ENCODE results near the gene KIF16B.

The KIF16B gene

DNA sequence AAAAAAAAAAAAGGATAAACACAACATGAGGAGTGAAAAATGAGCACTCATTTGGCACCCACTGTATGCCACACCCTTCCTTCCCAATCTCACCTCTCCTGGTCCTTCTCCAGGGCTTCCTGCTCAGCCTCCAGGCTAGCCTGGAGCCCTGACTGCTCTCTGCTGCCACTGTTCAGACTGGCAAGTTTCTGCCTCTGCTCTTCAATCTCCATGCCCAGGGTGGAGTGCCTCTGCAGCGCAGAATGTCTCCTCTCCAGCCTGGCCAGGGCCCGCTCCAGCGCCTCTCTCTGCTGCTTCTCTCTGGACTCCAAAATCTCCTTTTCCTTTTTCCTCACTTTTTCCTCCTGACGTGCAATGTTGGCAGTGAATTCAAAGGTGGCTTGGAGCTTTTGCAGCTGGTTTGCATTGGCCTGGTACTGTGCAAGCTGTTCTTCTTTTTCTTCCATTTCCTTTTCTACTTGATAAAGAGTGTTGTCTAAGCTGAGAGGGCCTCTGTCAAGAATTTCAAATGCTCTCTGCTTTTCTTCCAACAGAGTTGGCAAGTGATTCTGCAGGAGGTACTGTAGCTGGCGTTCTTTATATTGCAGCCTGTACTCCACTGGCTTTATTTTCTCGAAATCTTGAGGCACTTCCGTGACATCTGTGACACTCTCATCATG lies 194.4 kb downstream of the KIF16B start:
- in situ Hi-C loops (cut with HindIII; ENCODE audit: low pct_ligation_motif_present, low sequenced_read_pairs): no loop called here
- no peaks in the 10 kb centered on the region for H3K36me3 ChIP-seq (replicated peaks)
- no peak overlapping the region for H3K27ac ChIP-seq
- no peak overlapping the region for H3K4me3 ChIP-seq (ENCODE audit: low read depth, low read length)
- TF ChIP-seq, protein P1, sequence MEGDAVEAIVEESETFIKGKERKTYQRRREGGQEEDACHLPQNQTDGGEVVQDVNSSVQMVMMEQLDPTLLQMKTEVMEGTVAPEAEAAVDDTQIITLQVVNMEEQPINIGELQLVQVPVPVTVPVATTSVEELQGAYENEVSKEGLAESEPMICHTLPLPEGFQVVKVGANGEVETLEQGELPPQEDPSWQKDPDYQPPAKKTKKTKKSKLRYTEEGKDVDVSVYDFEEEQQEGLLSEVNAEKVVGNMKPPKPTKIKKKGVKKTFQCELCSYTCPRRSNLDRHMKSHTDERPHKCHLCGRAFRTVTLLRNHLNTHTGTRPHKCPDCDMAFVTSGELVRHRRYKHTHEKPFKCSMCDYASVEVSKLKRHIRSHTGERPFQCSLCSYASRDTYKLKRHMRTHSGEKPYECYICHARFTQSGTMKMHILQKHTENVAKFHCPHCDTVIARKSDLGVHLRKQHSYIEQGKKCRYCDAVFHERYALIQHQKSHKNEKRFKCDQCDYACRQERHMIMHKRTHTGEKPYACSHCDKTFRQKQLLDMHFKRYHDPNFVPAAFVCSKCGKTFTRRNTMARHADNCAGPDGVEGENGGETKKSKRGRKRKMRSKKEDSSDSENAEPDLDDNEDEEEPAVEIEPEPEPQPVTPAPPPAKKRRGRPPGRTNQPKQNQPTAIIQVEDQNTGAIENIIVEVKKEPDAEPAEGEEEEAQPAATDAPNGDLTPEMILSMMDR (IDR thresholded peaks at IDR 0.05; ENCODE audit: low read depth, low read length, missing control alignments): no peak
- DNase-seq: no peak
- H3K27me3 ChIP-seq (replicated peaks): no peaks in the 10 kb centered on the region

DNA sequence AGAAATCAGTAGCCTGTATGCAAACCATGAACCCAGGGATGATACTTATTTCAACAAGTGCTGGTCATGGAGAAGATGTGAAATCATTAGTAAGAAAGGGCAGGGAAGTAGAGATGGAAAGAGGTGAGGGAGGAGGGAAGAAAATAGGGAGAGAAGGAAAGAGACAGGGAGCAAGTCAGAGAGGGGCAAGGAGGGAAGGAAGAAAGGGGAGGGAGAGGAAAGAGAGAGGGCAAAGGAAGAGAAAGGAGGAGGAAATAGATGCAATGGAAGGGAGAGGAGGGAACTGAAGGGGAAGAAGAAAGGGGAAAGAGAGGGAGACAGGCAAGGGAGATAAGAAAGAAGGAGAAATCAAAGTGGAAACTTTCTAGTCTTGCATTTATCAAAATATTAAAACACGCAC lies 195.1 kb downstream of the KIF16B start:
- TF ChIP-seq, protein P1 (IDR thresholded peaks at IDR 0.05; ENCODE audit: low read depth, low read length, missing control alignments): no peak
- H3K27me3 ChIP-seq (replicated peaks): no peaks in the 10 kb centered on the region
- H3K4me3 ChIP-seq (ENCODE audit: low read depth, low read length): no peak overlapping the region
- no peak for DNase-seq
- in situ Hi-C loops (cut with HindIII; ENCODE audit: low pct_ligation_motif_present, low sequenced_read_pairs): no loop called here
- no peaks in the 10 kb centered on the region for H3K36me3 ChIP-seq (replicated peaks)
- no peak overlapping the region for H3K27ac ChIP-seq

DNA sequence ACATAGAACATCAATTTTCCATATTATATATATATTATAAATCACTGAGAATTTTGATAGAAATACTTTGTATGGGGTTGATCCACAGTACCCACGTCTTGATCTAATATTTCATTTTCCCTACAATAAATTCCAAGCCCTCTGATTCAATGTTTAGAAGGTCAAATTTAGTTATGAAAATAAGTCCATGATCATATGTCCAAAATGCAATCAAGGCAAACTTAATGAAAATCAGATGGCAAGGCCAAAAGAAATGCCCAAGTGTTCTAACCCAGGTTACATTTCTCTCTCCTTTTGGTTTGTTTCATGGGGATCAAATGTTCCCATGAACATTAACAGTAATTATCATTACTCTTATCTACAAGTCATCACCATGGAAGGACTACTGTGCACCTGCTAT lies 203.8 kb downstream of the KIF16B start:
- no peaks in the 10 kb centered on the region for H3K27me3 ChIP-seq (replicated peaks)
- H3K36me3 ChIP-seq (replicated peaks): no peaks in the 10 kb centered on the region
- DNase-seq: no peak
- H3K4me3 ChIP-seq (ENCODE audit: low read depth, low read length): no peak overlapping the region
- H3K27ac ChIP-seq: no peak overlapping the region
- in situ Hi-C loops (cut with HindIII; ENCODE audit: low pct_ligation_motif_present, low sequenced_read_pairs): no loop called here
- TF ChIP-seq, protein P1 (IDR thresholded peaks at IDR 0.05; ENCODE audit: low read depth, low read length, missing control alignments): no peak

DNA sequence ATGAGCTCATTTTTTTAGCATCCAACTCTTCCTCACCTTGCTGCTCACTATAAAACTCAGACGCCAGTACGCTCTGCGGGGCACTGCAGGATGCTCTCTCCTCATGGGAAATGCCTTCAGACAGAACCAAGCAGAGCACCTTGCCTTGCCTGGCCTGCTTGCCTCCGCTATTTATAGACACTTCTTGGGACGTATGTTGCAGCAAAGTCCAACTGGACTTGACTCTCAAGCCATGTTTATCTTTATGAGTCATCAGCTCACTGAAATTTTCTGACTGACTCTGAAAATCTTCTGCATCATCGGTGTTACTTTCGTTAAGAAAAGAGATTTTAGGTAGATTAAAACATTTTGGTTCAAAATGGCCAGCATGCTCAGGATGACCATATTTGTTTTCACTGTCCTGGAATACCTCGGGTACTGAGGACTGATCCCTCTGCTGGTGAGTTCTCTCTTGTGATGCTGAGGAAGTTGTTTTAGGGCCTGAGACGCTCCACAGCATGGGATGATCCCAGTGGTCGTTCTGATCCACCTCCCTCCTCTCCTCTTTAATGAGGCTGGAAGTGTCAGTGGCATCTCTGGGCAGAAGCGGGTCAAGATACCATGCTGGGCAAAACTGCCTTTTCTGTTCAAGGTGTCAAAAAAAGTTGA lies 204.5 kb downstream of the KIF16B start:
- Histone ChIP-seq H3K36me3 (replicated peaks) (no peaks in the 10 kb centered on the region), H3K27me3 (replicated peaks) (no peaks in the 10 kb centered on the region), H3K4me3 (ENCODE audit: low read depth, low read length) (no peak overlapping the region), H3K27ac (no peak overlapping the region)
- TF ChIP-seq, protein P1 (IDR thresholded peaks at IDR 0.05; ENCODE audit: low read depth, low read length, missing control alignments): peak; percentile 34
- in situ Hi-C loops (cut with HindIII; ENCODE audit: low pct_ligation_motif_present, low sequenced_read_pairs): no loop called here
- peak; percentile 66 for DNase-seq

DNA sequence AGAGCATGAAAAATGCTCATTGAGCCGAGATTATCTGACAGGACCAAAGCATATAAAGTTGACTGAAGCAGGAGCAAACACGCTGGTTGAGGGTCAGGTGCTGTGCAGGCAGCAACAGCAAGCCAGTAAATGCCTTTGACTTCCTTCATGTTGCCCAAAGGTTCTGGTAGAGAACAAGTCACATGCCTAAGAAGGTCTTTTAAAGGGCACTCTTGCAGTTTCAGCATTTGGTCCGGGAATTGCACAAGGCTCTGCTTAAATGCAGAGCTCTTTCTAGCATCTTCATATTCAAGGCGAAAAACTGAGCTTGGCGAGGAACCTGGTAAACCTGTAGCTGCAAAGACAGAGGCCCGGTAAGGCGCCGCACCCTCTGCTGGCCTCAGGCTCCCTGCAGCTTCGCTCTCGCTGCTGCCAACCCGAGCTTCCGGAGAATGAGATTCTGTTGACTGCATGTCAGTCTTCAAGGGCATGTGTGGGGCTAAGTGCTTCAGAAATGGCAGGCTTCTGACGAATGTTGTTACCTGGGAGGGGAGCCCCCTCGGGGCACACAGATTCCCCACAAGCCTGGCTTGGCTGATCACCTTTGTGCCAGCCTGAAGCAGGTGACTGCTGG lies 205.2 kb downstream of the KIF16B start:
- Histone ChIP-seq H3K4me3 (ENCODE audit: low read depth, low read length) (no peak overlapping the region), H3K27me3 (replicated peaks) (no peaks in the 10 kb centered on the region), H3K27ac (no peak overlapping the region), H3K36me3 (replicated peaks) (no peaks in the 10 kb centered on the region)
- no peak for DNase-seq
- in situ Hi-C loops (cut with HindIII; ENCODE audit: low pct_ligation_motif_present, low sequenced_read_pairs): no loop called here
- TF ChIP-seq, protein P1 (IDR thresholded peaks at IDR 0.05; ENCODE audit: low read depth, low read length, missing control alignments): no peak
